ENCODE results near the gene LAMTOR3. TPM values are rescaled to one million over a fixed set of nuclear protein-coding genes. Genes with fewer than 3 reads are reported as not detected.
A peak's percentile ranks its signal among the peaks of the same experiment; 100 is the strongest.

LAMTOR3 gene
- total RNA-seq, 2 donors from 2014 or later = 51.6 to 78.7 TPM

GRCh38 chr4:99875071-99875470 lies 19.2 kb downstream of the LAMTOR3 start:
- DNase-seq (ENCODE audit: low spot score) = peak; percentile 54
- TF ChIP-seq CTCF (IDR thresholded peaks at IDR 0.05) (no peak), POLR2AphosphoS5 (IDR thresholded peaks at IDR 0.05) (peak; percentile 83)
- no peaks in the 10 kb centered on the region for H3K4me1 ChIP-seq (replicated peaks)
- H3K4me3 ChIP-seq = no peak overlapping the region
- H3K27me3 ChIP-seq (replicated peaks; ENCODE audit: insufficient read depth) = no peaks in the 10 kb centered on the region
- H3K9me3 ChIP-seq = no peaks in the 10 kb centered on the region
- no peaks in the 10 kb centered on the region for H3K36me3 ChIP-seq
- H3K27ac ChIP-seq = peak overlapping the region; percentile 43 to 55
- intact Hi-C loops (cut with DNase I) = no loop called here

GRCh38 chr4:99872570-99872969 lies 21.7 kb downstream of the LAMTOR3 start:
- intact Hi-C loops (cut with DNase I) = no loop called here
- H3K27me3 ChIP-seq (replicated peaks; ENCODE audit: insufficient read depth) = no peaks in the 10 kb centered on the region
- TF ChIP-seq CTCF (IDR thresholded peaks at IDR 0.05) = no peak

GRCh38 chr4:99868126-99868596 lies 26.1 kb downstream of the LAMTOR3 start:
- peak overlapping the region in 1 of 2 donors; percentile 32 for H3K27ac ChIP-seq
- TF ChIP-seq POLR2A (IDR thresholded peaks at IDR 0.05) (no peak), CTCF (IDR thresholded peaks at IDR 0.05) (no peak), POLR2AphosphoS5 (IDR thresholded peaks at IDR 0.05) (peak; percentile 32)
- no peaks in the 10 kb centered on the region for H3K36me3 ChIP-seq
- WGBS = 18% methylated on average over 8 of the region's 8 CpGs
- no peaks in the 10 kb centered on the region for H3K4me1 ChIP-seq (replicated peaks)
- intact Hi-C loops (cut with DNase I) = loop anchor here (10.0 kb wide), 2 partner anchors 63 to 213 kb away; partner anchors contain the start of gene C4orf54
- no peaks in the 10 kb centered on the region for H3K9me3 ChIP-seq
- peak; percentile 22 for DNase-seq (ENCODE audit: low spot score)
- H3K4me3 ChIP-seq = no peak overlapping the region
- no peaks in the 10 kb centered on the region for H3K27me3 ChIP-seq (replicated peaks; ENCODE audit: insufficient read depth)

More at GRCh38 chr4:99872570-99872969, 21.7 kb downstream of the LAMTOR3 start:
- Histone ChIP-seq H3K9me3 (no peaks in the 10 kb centered on the region), H3K4me3 (no peak overlapping the region), H3K36me3 (no peaks in the 10 kb centered on the region), H3K27ac (no peak overlapping the region), H3K4me1 (replicated peaks) (no peaks in the 10 kb centered on the region)
- no peak for DNase-seq (ENCODE audit: low spot score)

GRCh38 chr4:99863804-99864203 lies 30.4 kb downstream of the LAMTOR3 start:
- DNase-seq (ENCODE audit: low spot score) = no peak
- H3K36me3 ChIP-seq = no peaks in the 10 kb centered on the region
- H3K4me1 ChIP-seq (replicated peaks) = no peaks in the 10 kb centered on the region
- TF ChIP-seq POLR2A (IDR thresholded peaks at IDR 0.05) (no peak), CTCF (IDR thresholded peaks at IDR 0.05) (no peak), POLR2AphosphoS5 (IDR thresholded peaks at IDR 0.05) (no peak)
- intact Hi-C loops (cut with DNase I) = loop anchor here (10.0 kb wide), 2 partner anchors 59 to 209 kb away; partner anchors contain the start of gene C4orf54
- H3K27ac ChIP-seq = no peak overlapping the region
- H3K4me3 ChIP-seq = no peak overlapping the region
- H3K27me3 ChIP-seq (replicated peaks; ENCODE audit: insufficient read depth) = no peaks in the 10 kb centered on the region
- WGBS = 24% methylated on average over 3 of the region's 3 CpGs
- no peaks in the 10 kb centered on the region for H3K9me3 ChIP-seq

- Histone ChIP-seq H3K9me3 (no peaks in the 10 kb centered on the region), H3K36me3 (no peaks in the 10 kb centered on the region), H3K4me1 (replicated peaks) (no peaks in the 10 kb centered on the region), H3K27ac (peak overlapping the region in 1 of 2 donors; percentile 6), H3K4me3 (no peak overlapping the region), H3K27me3 (replicated peaks; ENCODE audit: insufficient read depth) (no peaks in the 10 kb centered on the region)
- DNase-seq (ENCODE audit: low spot score) = no peak
- WGBS = 13% methylated on average over 5 of the region's 5 CpGs
- TF ChIP-seq POLR2AphosphoS5 (IDR thresholded peaks at IDR 0.05) (no peak), POLR2A (IDR thresholded peaks at IDR 0.05) (no peak), CTCF (IDR thresholded peaks at IDR 0.05) (no peak)
- intact Hi-C loops (cut with DNase I) = loop anchor here (10.0 kb wide), 2 partner anchors 57 to 207 kb away; partner anchors contain the start of gene C4orf54
These were observed 32.9 kb downstream of the LAMTOR3 start for GRCh38 chr4:99861120-99861905.
